Uterus (tissue), 2 donors: ENCODE measurements around the gene DDN.

ENCODE experiments used
- CTCF ChIP-seq, 4 experiments: fragments of 200-600 bp in 2 of 4; fragments of 450-650 bp in 2 of 4; sonication (generic) in 2 of 4; IDR thresholded peaks; one replicate each; pipeline ENCODE4 v1.5.1; 2016 to 2019; ENCODE audit warnings: antibody characterized with exemption in 4 of 4, mild to moderate bottlenecking in 2 of 4, moderate library complexity in 1 of 4
- POLR2A ChIP-seq, 2 donors: fragments of 450-650 bp; IDR thresholded peaks; one replicate each; pipeline ENCODE4 v1.6.1; 2016; ENCODE audit warnings: antibody characterized with exemption in 2 of 2, mild to moderate bottlenecking in 1 of 2, moderate library complexity in 1 of 2

- TF ChIP-seq CTCF (IDR thresholded peaks at IDR 0.05) (no peak), POLR2A (IDR thresholded peaks at IDR 0.05) (no peak)
Measured at GRCh38 chr12:48982397-48983080, 16.6 kb downstream of the DDN start.
